T-helper 1 cell treated with Interleukin-12 subunit alpha and Interleukin-12 subunit beta and Interleukin-4 antibody, amounts not matched to agents 30 μg/mL and 1 μg/mL, for 36 hours (primary cell): ENCODE data around the gene PTH.

ENCODE experiments used
- H3K27ac Mint-ChIP-seq: one replicate; pipeline ENCODE4 v1.8.0; 2021; ENCODE audit warnings: mild to moderate bottlenecking, mixed read lengths
- H3K27me3 Mint-ChIP-seq: one replicate; pipeline ENCODE4 v1.8.0; 2021; ENCODE audit warnings: low read depth, mixed read lengths
- H3K36me3 Mint-ChIP-seq: one replicate; pipeline ENCODE4 v1.8.0; 2021; ENCODE audit warnings: low read depth, mixed read lengths
- H3K4me1 Mint-ChIP-seq: one replicate; pipeline ENCODE4 v1.8.0; 2021; ENCODE audit warnings: low read depth, mixed read lengths
- H3K4me3 Mint-ChIP-seq: one replicate; pipeline ENCODE4 v1.8.0; 2021; ENCODE audit warnings: mild to moderate bottlenecking, moderate library complexity, mixed read lengths
- H3K9me3 Mint-ChIP-seq: one replicate; pipeline ENCODE4 v1.8.0; 2021; ENCODE audit warnings: mixed read lengths

Gene PTH

GRCh38 chr11:13495929-13496328 lies at the start of gene PTH:
PTH (minus strand) TSS chr11:13495997; CDS start chr11:13492855, 3,142 bp downstream.
- Mint-ChIP-seq H3K27ac (no peak within 1 kb of the TSS), H3K4me1 (no peaks in the 10 kb centered on the region), H3K9me3 (no peaks in the 10 kb centered on the region), H3K4me3 (no peak within 1 kb of the TSS), H3K36me3 (no peaks in the 10 kb centered on the region), H3K27me3 (peaks cover 9% of the 10 kb centered on the region)

DNA sequence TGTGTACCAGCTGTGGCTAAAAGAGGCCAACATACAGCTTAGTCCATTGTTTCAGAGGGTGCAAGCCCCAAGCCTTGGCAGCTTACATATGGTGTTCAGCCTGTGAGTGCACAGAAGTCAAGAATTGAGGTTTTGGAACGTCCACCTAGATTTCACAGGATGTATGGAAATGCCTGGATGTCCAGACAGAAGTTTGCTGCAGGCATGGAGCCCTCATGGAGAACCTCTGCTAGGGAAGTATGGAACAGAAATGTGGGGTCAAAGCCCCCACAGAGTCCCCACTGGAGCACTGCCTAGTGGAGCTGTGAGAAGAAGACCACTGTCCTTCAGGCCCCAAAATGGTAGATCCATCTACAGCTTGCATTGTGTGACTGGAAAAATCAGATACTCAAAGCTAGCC lies 42.2 kb upstream of the PTH start:
- H3K27me3 Mint-ChIP-seq, result no peaks in the 10 kb centered on the region
- no peaks in the 10 kb centered on the region for H3K36me3 Mint-ChIP-seq
- H3K4me1 Mint-ChIP-seq, result no peaks in the 10 kb centered on the region
- H3K9me3 Mint-ChIP-seq, result peaks cover 37% of the 10 kb centered on the region
- no peak overlapping the region for H3K4me3 Mint-ChIP-seq
- H3K27ac Mint-ChIP-seq, result no peak overlapping the region

- Mint-ChIP-seq H3K27ac (no peak overlapping the region), H3K36me3 (no peaks in the 10 kb centered on the region), H3K4me1 (no peaks in the 10 kb centered on the region), H3K27me3 (no peaks in the 10 kb centered on the region), H3K9me3 (peaks cover 32% of the 10 kb centered on the region), H3K4me3 (no peak overlapping the region)
These were observed 40.0 kb upstream of the PTH start for GRCh38 chr11:13535819-13536218.

DNA sequence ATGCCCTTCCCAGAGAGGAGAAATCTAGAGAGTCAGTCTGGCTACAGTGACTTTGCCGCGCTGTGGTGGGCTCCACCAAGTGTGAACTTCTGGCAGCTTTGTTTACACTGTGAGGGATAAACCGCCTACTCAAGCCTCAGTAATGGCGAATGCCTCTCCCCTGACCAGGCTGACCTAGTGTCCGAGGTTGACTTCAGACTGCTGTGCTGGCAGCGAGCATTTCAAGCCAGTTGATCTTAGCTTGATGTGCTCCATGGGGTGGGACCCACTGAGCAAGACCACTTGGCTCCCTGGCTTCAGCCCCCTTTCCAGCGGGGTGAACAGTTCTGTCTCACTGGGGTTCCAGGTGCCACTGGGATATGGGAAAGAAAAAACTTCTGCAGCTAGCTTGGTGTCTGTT lies 38.6 kb upstream of the PTH start:
- H3K4me3 Mint-ChIP-seq, result no peak overlapping the region
- H3K27me3 Mint-ChIP-seq, result no peaks in the 10 kb centered on the region
- H3K36me3 Mint-ChIP-seq, result no peaks in the 10 kb centered on the region
- no peak overlapping the region for H3K27ac Mint-ChIP-seq
- H3K4me1 Mint-ChIP-seq, result no peaks in the 10 kb centered on the region
- H3K9me3 Mint-ChIP-seq, result peaks cover 21% of the 10 kb centered on the region

- Mint-ChIP-seq H3K4me3 (no peak overlapping the region), H3K4me1 (no peaks in the 10 kb centered on the region), H3K27me3 (no peaks in the 10 kb centered on the region), H3K9me3 (peaks cover 4% of the 10 kb centered on the region), H3K27ac (no peak overlapping the region), H3K36me3 (no peaks in the 10 kb centered on the region)
These were observed 29.5 kb upstream of the PTH start for GRCh38 chr11:13525257-13525656.

GRCh38 chr11:13503393-13503792 lies 7.6 kb upstream of the PTH start:
- no peak overlapping the region for H3K4me3 Mint-ChIP-seq
- no peaks in the 10 kb centered on the region for H3K36me3 Mint-ChIP-seq
- no peaks in the 10 kb centered on the region for H3K9me3 Mint-ChIP-seq
- no peak overlapping the region for H3K27ac Mint-ChIP-seq
- H3K4me1 Mint-ChIP-seq, result no peaks in the 10 kb centered on the region
- H3K27me3 Mint-ChIP-seq, result peaks cover 4% of the 10 kb centered on the region

GRCh38 chr11:13502492-13502891 lies 6.7 kb upstream of the PTH start:
- peaks cover 6% of the 10 kb centered on the region for H3K27me3 Mint-ChIP-seq
- no peak overlapping the region for H3K4me3 Mint-ChIP-seq
- H3K9me3 Mint-ChIP-seq, result no peaks in the 10 kb centered on the region
- H3K4me1 Mint-ChIP-seq, result no peaks in the 10 kb centered on the region
- H3K27ac Mint-ChIP-seq, result no peak overlapping the region
- no peaks in the 10 kb centered on the region for H3K36me3 Mint-ChIP-seq

DNA sequence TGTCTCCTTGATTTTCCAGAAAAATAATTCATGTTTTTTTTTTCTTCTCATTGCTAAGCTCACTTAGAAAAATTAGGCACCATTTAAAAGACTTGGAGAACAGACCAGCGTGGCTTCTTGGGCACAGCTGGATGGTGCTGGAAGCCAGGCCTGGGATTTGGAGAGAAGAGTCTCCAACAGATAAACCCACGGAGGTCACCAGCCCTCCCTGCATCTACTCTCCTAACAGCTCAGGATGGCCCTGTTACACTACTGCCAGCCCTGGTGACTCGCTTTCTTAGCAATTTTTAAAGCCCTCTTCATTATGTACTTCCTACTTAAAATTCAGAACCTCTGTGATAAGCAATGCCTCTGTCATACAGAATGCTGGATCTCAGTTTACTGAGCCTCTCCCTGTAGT lies 1.7 kb downstream of the PTH start:
- Mint-ChIP-seq H3K27me3 (peaks cover 9% of the 10 kb centered on the region), H3K27ac (no peak overlapping the region), H3K4me1 (no peaks in the 10 kb centered on the region), H3K36me3 (no peaks in the 10 kb centered on the region), H3K9me3 (no peaks in the 10 kb centered on the region), H3K4me3 (no peak overlapping the region)

- Mint-ChIP-seq H3K9me3 (peaks cover 3% of the 10 kb centered on the region), H3K4me3 (peak overlapping the region; percentile 73), H3K36me3 (no peaks in the 10 kb centered on the region), H3K4me1 (peaks cover 3% of the 10 kb centered on the region), H3K27me3 (peaks cover 7% of the 10 kb centered on the region), H3K27ac (peak overlapping the region; percentile 29)
These were observed 8.2 kb downstream of the PTH start for GRCh38 chr11:13487661-13488030.

GRCh38 chr11:13486926-13487660 lies 8.7 kb downstream of the PTH start:
- Mint-ChIP-seq H3K9me3 (peaks cover 3% of the 10 kb centered on the region), H3K27me3 (peaks cover 11% of the 10 kb centered on the region), H3K4me3 (peak overlapping the region; percentile 73), H3K4me1 (peaks cover 3% of the 10 kb centered on the region), H3K36me3 (no peaks in the 10 kb centered on the region), H3K27ac (no peak overlapping the region)

DNA sequence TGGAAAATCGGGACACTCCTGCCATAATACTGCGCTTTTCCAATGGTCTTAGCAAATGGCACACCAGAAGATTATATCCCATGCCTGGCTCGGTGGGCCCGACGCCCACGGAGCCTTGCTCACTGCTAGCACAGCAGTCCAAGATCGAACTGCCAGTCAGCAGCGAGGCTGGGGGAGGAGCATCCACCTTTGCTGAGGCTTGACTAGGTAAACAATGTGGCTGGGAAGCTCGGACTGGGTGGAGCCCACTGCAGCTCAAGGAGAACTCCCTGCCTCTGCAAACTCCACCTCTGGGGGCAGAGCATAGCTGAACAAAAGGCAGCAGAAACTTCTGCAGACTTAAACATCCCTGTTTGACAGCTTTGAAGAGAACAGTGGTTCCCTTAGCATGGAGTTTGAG lies 15.6 kb downstream of the PTH start:
- no peak overlapping the region for H3K27ac Mint-ChIP-seq

GRCh38 chr11:13479688-13480087 lies 16.1 kb downstream of the PTH start:
- Mint-ChIP-seq H3K4me1 (no peaks in the 10 kb centered on the region), H3K36me3 (no peaks in the 10 kb centered on the region), H3K4me3 (no peak overlapping the region), H3K27ac (no peak overlapping the region), H3K9me3 (no peaks in the 10 kb centered on the region), H3K27me3 (peaks cover 22% of the 10 kb centered on the region)

More for the DNA sequence above, 15.6 kb downstream of the PTH start:
- no peaks in the 10 kb centered on the region for H3K4me1 Mint-ChIP-seq
- no peak overlapping the region for H3K4me3 Mint-ChIP-seq
- peaks cover 22% of the 10 kb centered on the region for H3K27me3 Mint-ChIP-seq
- no peaks in the 10 kb centered on the region for H3K9me3 Mint-ChIP-seq
- no peaks in the 10 kb centered on the region for H3K36me3 Mint-ChIP-seq

DNA sequence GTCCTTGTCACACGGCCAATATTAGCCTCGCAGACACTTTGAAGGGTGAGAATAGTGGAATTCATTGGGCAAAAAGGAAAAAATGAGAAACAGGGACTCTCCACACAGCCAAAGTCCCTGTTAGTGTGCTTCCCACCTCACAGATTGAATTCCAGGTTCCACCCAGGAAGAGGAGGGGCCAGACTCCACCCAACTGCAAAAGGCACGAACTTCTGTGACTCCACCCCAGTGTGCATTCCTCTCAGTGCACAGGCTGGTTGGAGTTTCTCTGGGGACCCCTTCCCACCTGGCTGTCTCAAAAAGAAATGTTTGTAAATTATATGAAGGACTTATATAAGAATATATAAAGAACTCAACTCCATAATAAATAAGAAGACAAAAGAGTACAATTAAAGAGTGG lies 20.7 kb downstream of the PTH start:
- Mint-ChIP-seq H3K4me3 (no peak overlapping the region), H3K9me3 (no peaks in the 10 kb centered on the region), H3K4me1 (no peaks in the 10 kb centered on the region), H3K27ac (no peak overlapping the region), H3K27me3 (peaks cover 18% of the 10 kb centered on the region), H3K36me3 (no peaks in the 10 kb centered on the region)

GRCh38 chr11:13473013-13473722 lies 22.6 kb downstream of the PTH start:
- no peak overlapping the region for H3K27ac Mint-ChIP-seq
- no peak overlapping the region for H3K4me3 Mint-ChIP-seq
- H3K27me3 Mint-ChIP-seq, result peaks cover 24% of the 10 kb centered on the region
- no peaks in the 10 kb centered on the region for H3K4me1 Mint-ChIP-seq
- H3K36me3 Mint-ChIP-seq, result no peaks in the 10 kb centered on the region
- no peaks in the 10 kb centered on the region for H3K9me3 Mint-ChIP-seq

DNA sequence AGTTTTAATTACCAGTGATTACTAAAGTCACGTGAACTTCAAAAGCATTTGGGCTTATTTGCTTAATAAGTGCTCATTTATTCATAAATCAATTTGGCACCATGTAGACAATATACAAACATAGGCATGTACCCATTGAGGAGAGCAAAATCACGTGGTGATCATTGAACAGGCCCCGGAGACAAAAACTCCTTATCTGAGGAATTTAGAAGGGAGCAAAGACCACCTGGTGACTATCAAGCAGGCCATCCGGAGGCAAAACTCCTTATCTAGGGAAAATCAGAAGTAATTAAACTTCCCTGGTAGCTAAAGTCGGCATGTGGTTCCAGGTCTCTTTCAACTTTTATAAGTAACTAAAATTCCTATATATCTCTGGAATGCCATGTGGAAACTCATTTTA lies 27.0 kb downstream of the PTH start:
- peaks cover 6% of the 10 kb centered on the region for H3K4me1 Mint-ChIP-seq
- peaks cover 27% of the 10 kb centered on the region for H3K27me3 Mint-ChIP-seq
- no peaks in the 10 kb centered on the region for H3K9me3 Mint-ChIP-seq
- H3K4me3 Mint-ChIP-seq, result no peak overlapping the region
- no peaks in the 10 kb centered on the region for H3K36me3 Mint-ChIP-seq
- H3K27ac Mint-ChIP-seq, result no peak overlapping the region
